ENCODE measurements around the gene PGP.

PGP gene

GRCh38 chr16:2165861-2166260 is 48.8 kb downstream of the PGP start:
- Histone ChIP-seq H3K36me3 (replicated peaks; ENCODE audit: insufficient read depth, low read length) (no peaks in the 10 kb centered on the region), H3K9ac (ENCODE audit: low read length) (no peak overlapping the region), H3K27ac (ENCODE audit: low read length) (no peak overlapping the region), H3K4me1 (ENCODE audit: low read length) (no peaks in the 10 kb centered on the region), H3K9me2 (replicated peaks; ENCODE audit: insufficient read depth, low read length) (no peaks in the 10 kb centered on the region), H3K4me2 (ENCODE audit: low read depth, low read length) (no peak overlapping the region), H3K4me3 (ENCODE audit: low read length) (no peak overlapping the region), H3F3A (ENCODE audit: insufficient read depth, low read length) (no peaks in the 10 kb centered on the region), H3K27me3 (replicated peaks; ENCODE audit: insufficient read depth, low read length) (no peaks in the 10 kb centered on the region), H3K79me2 (ENCODE audit: low read length) (peaks cover 31% of the 10 kb centered on the region), H3K9me3 (replicated peaks; ENCODE audit: insufficient read depth, low read length) (no peaks in the 10 kb centered on the region), H4K20me1 (ENCODE audit: insufficient read depth, low read length) (no peaks in the 10 kb centered on the region), H2AFZ (ENCODE audit: low read length) (no peak overlapping the region)
- TF ChIP-seq CTCF (IDR thresholded peaks at IDR 0.05; ENCODE audit: low read length), result no peak
- DNase-seq, result no peak

- Histone ChIP-seq H4K20me1 (ENCODE audit: insufficient read depth, low read length) (no peaks in the 10 kb centered on the region), H3K4me2 (ENCODE audit: low read depth, low read length) (no peak overlapping the region), H3F3A (ENCODE audit: insufficient read depth, low read length) (no peaks in the 10 kb centered on the region), H2AFZ (ENCODE audit: low read length) (no peak overlapping the region), H3K4me3 (ENCODE audit: low read length) (no peak overlapping the region), H3K9me3 (replicated peaks; ENCODE audit: insufficient read depth, low read length) (no peaks in the 10 kb centered on the region), H3K27me3 (replicated peaks; ENCODE audit: insufficient read depth, low read length) (no peaks in the 10 kb centered on the region), H3K79me2 (ENCODE audit: low read length) (peaks cover 54% of the 10 kb centered on the region), H3K9ac (ENCODE audit: low read length) (no peak overlapping the region), H3K36me3 (replicated peaks; ENCODE audit: insufficient read depth, low read length) (no peaks in the 10 kb centered on the region), H3K4me1 (ENCODE audit: low read length) (no peaks in the 10 kb centered on the region), H3K27ac (ENCODE audit: low read length) (no peak overlapping the region), H3K9me2 (replicated peaks; ENCODE audit: insufficient read depth, low read length) (no peaks in the 10 kb centered on the region)
- TF ChIP-seq EZH2phosphoT487 (IDR thresholded peaks at IDR 0.05; ENCODE audit: low read length) (no peak), CTCF (IDR thresholded peaks at IDR 0.05; ENCODE audit: low read length) (no peak), EZH2 (optimal IDR thresholded peaks at IDR 0.05; ENCODE audit: low read depth, low read length) (no peak)
- no peak for DNase-seq
These were observed 51.3 kb downstream of the PGP start for GRCh38 chr16:2163211-2163881.

- no peak overlapping the region for H2AFZ ChIP-seq (ENCODE audit: low read length)
- H3K9me2 ChIP-seq (replicated peaks; ENCODE audit: insufficient read depth, low read length), result no peaks in the 10 kb centered on the region
- no peaks in the 10 kb centered on the region for H3K36me3 ChIP-seq (replicated peaks; ENCODE audit: insufficient read depth, low read length)
- no peak overlapping the region for H3K9ac ChIP-seq (ENCODE audit: low read length)
- peaks cover 60% of the 10 kb centered on the region for H3K79me2 ChIP-seq (ENCODE audit: low read length)
- H3K9me3 ChIP-seq (replicated peaks; ENCODE audit: insufficient read depth, low read length), result no peaks in the 10 kb centered on the region
- no peak overlapping the region for H3K4me3 ChIP-seq (ENCODE audit: low read length)
- H3K4me2 ChIP-seq (ENCODE audit: low read depth, low read length), result no peak overlapping the region
- DNase-seq, result no peak
- no peaks in the 10 kb centered on the region for H4K20me1 ChIP-seq (ENCODE audit: insufficient read depth, low read length)
- H3K27me3 ChIP-seq (replicated peaks; ENCODE audit: insufficient read depth, low read length), result no peaks in the 10 kb centered on the region
- H3K4me1 ChIP-seq (ENCODE audit: low read length), result no peaks in the 10 kb centered on the region
- H3K27ac ChIP-seq (ENCODE audit: low read length), result no peak overlapping the region
- H3F3A ChIP-seq (ENCODE audit: insufficient read depth, low read length), result no peaks in the 10 kb centered on the region
- no peak for TF ChIP-seq EZH2 (optimal IDR thresholded peaks at IDR 0.05; ENCODE audit: low read depth, low read length)
- no peak for TF ChIP-seq CTCF (IDR thresholded peaks at IDR 0.05; ENCODE audit: low read length)
- TF ChIP-seq EZH2phosphoT487 (IDR thresholded peaks at IDR 0.05; ENCODE audit: low read length), result no peak
These were observed 51.9 kb downstream of the PGP start for GRCh38 chr16:2162676-2163118.

Measured in MM.1S (cell line).